ENCODE data around the gene TXNDC12. TPM values are rescaled to one million over a fixed set of nuclear protein-coding genes. Genes with fewer than 3 reads are reported as not detected.

The TXNDC12 gene
- total RNA-seq, 6 donors from 2014 or later, result 8.4 to 54.0 (median 26.6) TPM

Small RNAs within 50 kb of the gene (small RNA-seq; reads per million reads assigned to genes)
- 0 reads per million in 4 donors for gene RN7SL290P
- gene RNA5SP48, result 0 to 0.14 (median 0) reads per million in 4 donors

Other genes starting within 250 kb of the TXNDC12 start
- gene NRDC, start 176.5 kb downstream of the TXNDC12 start, total RNA-seq, result 100 to 1,000 TPM in 4 of 6 donors, 10 to 100 TPM in 2; 52.5 to 149 (median 106) TPM
- 1 to 10 TPM in 1 of 6 donors, under 1 TPM in 3, not detected in 2; under 0.01 to 1.2 (median 0.12) TPM for gene RAB3B, start 64.5 kb downstream of the TXNDC12 start, total RNA-seq
- gene KTI12, start 21.4 kb downstream of the TXNDC12 start, total RNA-seq, result 10 to 100 TPM in 1 of 6 donors, 1 to 10 TPM in 5; 2.6 to 11.6 (median 7.3) TPM
- 10 to 100 TPM in 5 of 6 donors, 1 to 10 TPM in 1; 6.0 to 48.0 (median 34.4) TPM for gene BTF3L4, start 1.1 kb upstream of the TXNDC12 start, total RNA-seq
- gene ZFYVE9, start 86.9 kb upstream of the TXNDC12 start, total RNA-seq, result 10 to 100 TPM; 13.4 to 40.3 (median 19.6) TPM